ENCODE results near the gene APOL6.

- TF ChIP-seq CTCF (IDR thresholded peaks at IDR 0.05; ENCODE audit: low read depth, low read length) (no peak), POLR2A (IDR thresholded peaks at IDR 0.05; ENCODE audit: extremely low read depth, insufficient read length) (no peak), MAX (IDR thresholded peaks at IDR 0.05; ENCODE audit: low read depth, low read length) (no peak)
Observed at GRCh38 chr22:35683560-35683959, 35.3 kb downstream of the APOL6 start.

Measured in NB4 (cell line).